ENCODE measurements around the gene COL28A1.

Gene COL28A1

DNA sequence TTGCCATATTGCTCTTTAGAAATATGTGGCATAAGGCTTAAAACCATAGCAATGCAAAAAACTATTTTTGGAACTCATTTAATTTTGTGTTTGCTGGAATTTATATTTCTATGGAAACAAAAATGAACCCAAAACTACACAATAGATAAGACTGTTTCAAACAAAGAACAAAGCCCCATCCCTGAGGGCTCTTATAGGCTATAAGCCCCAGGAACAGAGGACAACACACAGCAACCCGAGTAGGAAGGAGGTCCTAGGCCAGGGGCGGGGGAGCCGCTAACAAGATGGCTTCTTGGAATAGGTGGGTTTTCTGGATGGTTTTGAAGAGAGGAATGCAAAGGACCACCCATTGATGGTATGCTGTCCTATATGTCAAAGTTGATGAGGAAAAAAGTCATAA lies 8.6 kb downstream of the COL28A1 start:
- Histone ChIP-seq H3K27me3 (ENCODE audit: insufficient read depth, low read length) (no peaks in the 10 kb centered on the region), H3K36me3 (ENCODE audit: insufficient read depth, low read length) (no peaks in the 10 kb centered on the region), H3K4me3 (ENCODE audit: low read length) (no peak overlapping the region), H2AFZ (ENCODE audit: low read depth, low read length) (no peak overlapping the region), H3K9me3 (ENCODE audit: low read length) (no peaks in the 10 kb centered on the region), H3K4me1 (ENCODE audit: insufficient read depth, low read length) (peaks cover 3% of the 10 kb centered on the region)

DNA sequence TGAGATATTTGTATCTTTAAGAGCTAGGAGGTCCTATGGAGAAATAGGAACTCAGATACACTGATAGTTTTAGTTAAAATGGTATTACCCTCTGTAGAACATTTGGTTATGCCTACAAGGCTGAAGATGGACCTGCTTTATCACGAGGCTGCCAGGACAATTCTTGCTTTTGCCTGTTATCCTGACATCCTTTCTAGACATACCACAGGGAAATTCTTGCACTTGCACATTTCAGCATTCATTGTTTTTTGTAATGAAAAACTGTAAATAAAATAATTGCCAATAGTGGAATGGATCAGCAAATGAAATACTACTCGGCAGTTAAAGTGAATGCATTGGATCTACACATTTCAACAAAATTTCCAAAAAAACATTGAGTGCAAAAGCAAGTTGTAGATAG lies 9.7 kb downstream of the COL28A1 start:
- no peak overlapping the region for H3K4me3 ChIP-seq (ENCODE audit: low read length)
- H3K36me3 ChIP-seq (ENCODE audit: insufficient read depth, low read length), result no peaks in the 10 kb centered on the region
- no peaks in the 10 kb centered on the region for H3K27me3 ChIP-seq (ENCODE audit: insufficient read depth, low read length)
- H2AFZ ChIP-seq (ENCODE audit: low read depth, low read length), result no peak overlapping the region
- peaks cover 3% of the 10 kb centered on the region for H3K4me1 ChIP-seq (ENCODE audit: insufficient read depth, low read length)
- no peaks in the 10 kb centered on the region for H3K9me3 ChIP-seq (ENCODE audit: low read length)

DNA sequence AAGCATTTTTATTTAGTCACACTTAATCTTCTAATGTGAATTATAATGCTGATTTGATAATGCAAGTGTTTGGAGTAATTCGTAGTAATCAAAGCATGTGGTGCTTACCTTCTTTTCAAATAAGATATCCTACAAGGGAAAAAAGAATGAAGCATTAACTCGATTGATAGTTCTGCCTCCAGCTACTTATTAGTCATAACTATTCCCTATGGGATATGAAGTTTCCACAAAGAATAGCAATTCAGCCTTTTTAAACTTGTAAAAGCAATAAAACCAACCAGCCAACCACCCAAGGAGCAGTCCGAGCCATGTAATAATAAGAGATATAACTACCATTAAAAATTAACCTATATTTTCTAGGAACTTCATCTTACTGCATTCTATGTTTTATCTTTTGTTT lies 11.6 kb downstream of the COL28A1 start:
- H3K27me3 ChIP-seq (ENCODE audit: insufficient read depth, low read length), result no peaks in the 10 kb centered on the region
- no peaks in the 10 kb centered on the region for H3K36me3 ChIP-seq (ENCODE audit: insufficient read depth, low read length)
- no peaks in the 10 kb centered on the region for H3K4me1 ChIP-seq (ENCODE audit: insufficient read depth, low read length)
- no peaks in the 10 kb centered on the region for H3K9me3 ChIP-seq (ENCODE audit: low read length)
- H3K4me3 ChIP-seq (ENCODE audit: low read length), result no peak overlapping the region
- no peak overlapping the region for H2AFZ ChIP-seq (ENCODE audit: low read depth, low read length)

DNA sequence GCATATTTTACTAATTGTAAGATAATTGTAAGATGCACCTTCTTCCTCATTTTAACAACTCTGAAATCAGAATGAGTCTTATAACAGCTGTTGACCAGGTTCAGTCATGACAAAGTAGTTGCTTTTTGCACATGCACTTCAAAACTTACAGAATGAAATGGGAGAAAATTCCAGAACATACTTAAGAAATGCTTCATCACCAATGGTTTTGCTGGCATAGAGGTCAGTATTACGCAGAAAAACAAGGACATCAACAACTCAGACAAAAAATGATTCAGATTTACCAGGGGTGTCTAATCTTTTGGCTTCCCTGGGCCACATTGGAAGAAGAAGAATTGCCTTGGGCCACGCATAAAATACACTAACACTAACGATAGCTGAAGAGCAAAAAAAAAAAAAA lies 13.3 kb downstream of the COL28A1 start:
- Histone ChIP-seq H3K27me3 (ENCODE audit: insufficient read depth, low read length) (no peaks in the 10 kb centered on the region), H3K4me3 (ENCODE audit: low read length) (no peak overlapping the region), H3K4me1 (ENCODE audit: insufficient read depth, low read length) (no peaks in the 10 kb centered on the region), H3K36me3 (ENCODE audit: insufficient read depth, low read length) (no peaks in the 10 kb centered on the region), H2AFZ (ENCODE audit: low read depth, low read length) (no peak overlapping the region), H3K9me3 (ENCODE audit: low read length) (no peaks in the 10 kb centered on the region)

DNA sequence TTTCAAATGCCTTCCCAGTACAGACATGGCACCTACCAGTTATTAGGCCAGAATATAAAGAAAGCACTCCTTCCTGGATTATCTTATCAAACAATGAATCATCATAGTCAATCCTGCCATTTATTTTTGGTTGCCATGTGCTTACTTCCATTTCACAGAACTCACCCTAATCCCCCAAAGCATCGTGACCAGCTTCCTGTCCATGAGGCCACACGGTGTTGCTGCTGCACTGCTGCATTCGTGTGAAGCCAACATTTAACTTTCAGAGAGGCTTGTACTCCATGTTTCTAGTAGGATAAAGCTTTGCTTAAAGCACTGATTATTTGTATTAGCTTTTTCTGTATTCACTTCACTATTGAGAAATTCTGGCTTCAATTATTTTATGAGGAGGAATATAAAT lies 14.4 kb downstream of the COL28A1 start:
- Histone ChIP-seq H3K36me3 (ENCODE audit: insufficient read depth, low read length) (no peaks in the 10 kb centered on the region), H3K27me3 (ENCODE audit: insufficient read depth, low read length) (no peaks in the 10 kb centered on the region), H3K4me3 (ENCODE audit: low read length) (no peak overlapping the region), H2AFZ (ENCODE audit: low read depth, low read length) (no peak overlapping the region), H3K4me1 (ENCODE audit: insufficient read depth, low read length) (no peaks in the 10 kb centered on the region), H3K9me3 (ENCODE audit: low read length) (no peaks in the 10 kb centered on the region)

DNA sequence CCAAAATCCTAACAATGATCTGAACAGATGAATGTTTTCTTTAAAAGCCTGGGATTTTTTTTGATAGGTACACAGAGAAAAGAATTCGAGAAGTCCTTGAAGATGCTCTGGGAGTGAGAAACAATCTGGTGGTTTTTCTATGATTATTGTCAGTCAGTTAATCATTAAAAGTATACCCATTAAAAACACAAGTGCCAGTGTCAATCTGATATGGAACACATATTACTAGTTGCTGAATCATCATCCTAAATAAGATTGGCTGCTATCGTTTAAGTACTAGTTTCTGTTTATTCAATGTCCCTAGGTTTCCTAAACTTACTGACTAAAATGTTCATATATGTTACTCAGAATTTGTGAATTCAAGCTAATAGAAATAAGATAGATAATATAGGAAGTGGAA lies 16.1 kb downstream of the COL28A1 start:
- H3K36me3 ChIP-seq (ENCODE audit: insufficient read depth, low read length), result no peaks in the 10 kb centered on the region
- no peak overlapping the region for H2AFZ ChIP-seq (ENCODE audit: low read depth, low read length)
- peaks cover 3% of the 10 kb centered on the region for H3K4me1 ChIP-seq (ENCODE audit: insufficient read depth, low read length)
- H3K27me3 ChIP-seq (ENCODE audit: insufficient read depth, low read length), result no peaks in the 10 kb centered on the region
- H3K9me3 ChIP-seq (ENCODE audit: low read length), result no peaks in the 10 kb centered on the region
- H3K4me3 ChIP-seq (ENCODE audit: low read length), result no peak overlapping the region

- Histone ChIP-seq H3K4me1 (ENCODE audit: insufficient read depth, low read length) (peaks cover 3% of the 10 kb centered on the region), H3K27me3 (ENCODE audit: insufficient read depth, low read length) (no peaks in the 10 kb centered on the region), H2AFZ (ENCODE audit: low read depth, low read length) (no peak overlapping the region), H3K4me3 (ENCODE audit: low read length) (no peak overlapping the region), H3K36me3 (ENCODE audit: insufficient read depth, low read length) (no peaks in the 10 kb centered on the region), H3K9me3 (ENCODE audit: low read length) (no peaks in the 10 kb centered on the region)
These were observed 16.6 kb downstream of the COL28A1 start for GRCh38 chr7:7519056-7519455.

- Histone ChIP-seq H3K9me3 (ENCODE audit: low read length) (no peaks in the 10 kb centered on the region), H3K4me3 (ENCODE audit: low read length) (no peak overlapping the region), H3K4me1 (ENCODE audit: insufficient read depth, low read length) (peaks cover 9% of the 10 kb centered on the region), H3K36me3 (ENCODE audit: insufficient read depth, low read length) (no peaks in the 10 kb centered on the region), H3K27me3 (ENCODE audit: insufficient read depth, low read length) (no peaks in the 10 kb centered on the region), H2AFZ (ENCODE audit: low read depth, low read length) (no peak overlapping the region)
These were observed 17.9 kb downstream of the COL28A1 start for GRCh38 chr7:7517754-7518153.

DNA sequence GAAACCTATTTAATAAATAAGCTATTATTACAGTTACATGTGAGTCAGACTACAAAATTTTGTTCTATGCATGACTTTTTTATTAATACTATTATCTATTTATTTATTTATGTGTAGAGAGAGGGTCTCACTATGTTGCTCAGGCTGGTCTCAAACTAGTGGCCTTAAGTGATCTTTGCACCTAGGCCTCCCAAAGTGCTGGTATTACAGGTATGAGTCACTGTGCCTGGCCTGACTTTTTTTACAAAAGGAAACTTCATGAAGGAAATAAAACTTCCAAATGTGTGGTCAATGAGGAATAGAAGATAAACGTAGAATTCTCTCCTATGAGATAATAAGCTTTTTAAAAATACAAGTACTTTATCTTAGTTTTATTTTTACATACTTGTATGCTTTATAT lies 19.0 kb downstream of the COL28A1 start:
- H3K27me3 ChIP-seq (ENCODE audit: insufficient read depth, low read length), result no peaks in the 10 kb centered on the region
- H2AFZ ChIP-seq (ENCODE audit: low read depth, low read length), result no peak overlapping the region
- H3K4me1 ChIP-seq (ENCODE audit: insufficient read depth, low read length), result peaks cover 14% of the 10 kb centered on the region
- no peaks in the 10 kb centered on the region for H3K9me3 ChIP-seq (ENCODE audit: low read length)
- H3K4me3 ChIP-seq (ENCODE audit: low read length), result no peak overlapping the region
- no peaks in the 10 kb centered on the region for H3K36me3 ChIP-seq (ENCODE audit: insufficient read depth, low read length)

GRCh38 chr7:7516156-7516555 lies 19.5 kb downstream of the COL28A1 start:
- Histone ChIP-seq H3K9me3 (ENCODE audit: low read length) (no peaks in the 10 kb centered on the region), H3K4me1 (ENCODE audit: insufficient read depth, low read length) (peaks cover 14% of the 10 kb centered on the region), H3K27me3 (ENCODE audit: insufficient read depth, low read length) (no peaks in the 10 kb centered on the region), H3K4me3 (ENCODE audit: low read length) (no peak overlapping the region), H2AFZ (ENCODE audit: low read depth, low read length) (no peak overlapping the region), H3K36me3 (ENCODE audit: insufficient read depth, low read length) (no peaks in the 10 kb centered on the region)

DNA sequence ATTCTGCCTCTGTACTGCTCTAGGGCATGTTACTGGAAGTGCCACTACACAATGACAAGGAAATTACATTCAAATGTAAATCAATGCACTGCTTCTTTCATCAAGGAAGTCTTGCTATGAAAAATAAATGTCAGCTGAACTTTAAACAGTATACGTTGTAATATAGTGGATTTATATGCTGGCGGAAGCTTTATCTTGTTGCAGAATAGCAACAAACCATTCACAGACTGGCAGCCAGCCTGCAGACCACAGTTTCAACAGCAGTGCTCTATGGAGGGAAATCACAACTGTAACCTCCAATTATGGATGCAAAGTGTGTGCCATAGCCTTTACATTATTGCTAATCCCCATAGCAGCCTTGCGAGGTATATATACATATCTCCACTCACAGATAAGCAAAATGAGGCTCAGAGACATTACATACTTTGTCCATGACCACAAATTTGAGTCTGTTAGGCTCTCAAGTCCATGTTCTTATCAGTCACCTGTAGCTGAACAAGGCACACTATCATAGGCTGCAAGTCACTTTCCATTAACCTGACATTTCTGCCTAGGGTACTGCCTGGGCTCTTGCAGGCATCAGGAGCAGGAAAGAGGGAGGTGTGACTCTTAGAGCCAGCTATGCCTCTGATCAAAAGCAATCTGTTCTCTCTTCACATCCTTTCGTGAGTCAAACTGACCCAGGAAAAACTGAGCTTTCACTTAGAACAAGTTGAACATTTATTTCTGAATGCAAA lies 22.6 kb downstream of the COL28A1 start:
- Histone ChIP-seq H3K36me3 (ENCODE audit: insufficient read depth, low read length) (no peaks in the 10 kb centered on the region), H3K4me3 (ENCODE audit: low read length) (no peak overlapping the region), H2AFZ (ENCODE audit: low read depth, low read length) (no peak overlapping the region), H3K4me1 (ENCODE audit: insufficient read depth, low read length) (peaks cover 14% of the 10 kb centered on the region), H3K9me3 (ENCODE audit: low read length) (no peaks in the 10 kb centered on the region), H3K27me3 (ENCODE audit: insufficient read depth, low read length) (no peaks in the 10 kb centered on the region)

DNA sequence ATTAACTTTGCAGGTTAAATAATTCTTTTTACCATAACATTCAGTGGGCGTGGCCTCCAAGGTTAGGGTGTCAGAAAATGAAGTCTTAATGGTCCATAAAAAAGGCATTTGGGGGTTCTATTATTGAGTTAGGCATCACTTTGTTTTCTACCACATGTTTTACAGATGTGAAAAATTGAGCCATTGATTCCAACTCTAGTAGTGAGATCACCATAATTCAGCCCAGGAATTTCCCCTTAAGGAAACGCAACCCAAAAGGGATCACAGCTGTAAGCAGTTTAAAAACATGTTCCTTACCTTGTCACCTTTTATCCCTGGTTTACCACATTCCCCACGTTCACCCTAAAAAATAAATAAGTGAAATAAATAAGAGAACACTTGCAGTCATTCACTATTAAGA lies 24.9 kb downstream of the COL28A1 start:
- Histone ChIP-seq H2AFZ (ENCODE audit: low read depth, low read length) (no peak overlapping the region), H3K9me3 (ENCODE audit: low read length) (no peaks in the 10 kb centered on the region), H3K4me3 (ENCODE audit: low read length) (no peak overlapping the region), H3K4me1 (ENCODE audit: insufficient read depth, low read length) (peaks cover 16% of the 10 kb centered on the region), H3K27me3 (ENCODE audit: insufficient read depth, low read length) (no peaks in the 10 kb centered on the region), H3K36me3 (ENCODE audit: insufficient read depth, low read length) (no peaks in the 10 kb centered on the region)

- Histone ChIP-seq H3K36me3 (ENCODE audit: insufficient read depth, low read length) (no peaks in the 10 kb centered on the region), H3K4me3 (ENCODE audit: low read length) (no peak overlapping the region), H3K9me3 (ENCODE audit: low read length) (peaks cover 1% of the 10 kb centered on the region)
These were observed 29.8 kb downstream of the COL28A1 start for GRCh38 chr7:7505915-7506314.

More at GRCh38 chr7:7505915-7506314, 29.8 kb downstream of the COL28A1 start:
- no peaks in the 10 kb centered on the region for H3K27me3 ChIP-seq (ENCODE audit: insufficient read depth, low read length)
- peak overlapping the region; percentile 16 for H2AFZ ChIP-seq (ENCODE audit: low read depth, low read length)
- peaks cover 4% of the 10 kb centered on the region for H3K4me1 ChIP-seq (ENCODE audit: insufficient read depth, low read length)

Measured in neuron (in vitro differentiated cells).